ENCODE measurements around the gene SEMA5A. TPM values are rescaled to one million over a fixed set of nuclear protein-coding genes. Genes with fewer than 3 reads are reported as not detected.

SEMA5A gene
- total RNA-seq, 1 donor from 2014 or later = 5.4 TPM

- DNase-seq (ENCODE audit: extremely low read depth, low read depth, low spot score) = no peak
These were observed 206.6 kb downstream of the SEMA5A start for GRCh38 chr5:9339206-9339818.

DNA sequence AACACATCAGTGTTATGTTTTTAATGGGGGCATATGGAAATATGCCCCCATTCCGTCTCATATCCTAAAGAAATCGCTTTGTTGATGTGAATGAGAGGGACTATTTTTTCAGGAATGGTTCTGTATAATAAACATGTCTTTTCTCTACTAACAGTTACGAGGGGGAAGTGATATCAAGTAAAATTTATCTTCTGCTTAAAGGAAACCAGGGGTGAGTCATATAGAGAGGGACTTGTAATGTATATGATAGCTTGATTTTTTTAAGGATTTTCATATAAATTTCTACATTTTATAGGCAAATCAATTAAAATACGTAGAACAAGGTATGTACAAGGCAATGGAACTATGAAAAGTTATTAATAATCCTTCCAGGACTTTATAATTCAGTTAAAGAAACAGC is 207.1 kb downstream of the SEMA5A start:
- DNase-seq (ENCODE audit: extremely low read depth, low read depth, low spot score) = no peak

- no peak for DNase-seq (ENCODE audit: extremely low read depth, low read depth, low spot score)
These were observed 207.8 kb downstream of the SEMA5A start for GRCh38 chr5:9337928-9338595.

DNA sequence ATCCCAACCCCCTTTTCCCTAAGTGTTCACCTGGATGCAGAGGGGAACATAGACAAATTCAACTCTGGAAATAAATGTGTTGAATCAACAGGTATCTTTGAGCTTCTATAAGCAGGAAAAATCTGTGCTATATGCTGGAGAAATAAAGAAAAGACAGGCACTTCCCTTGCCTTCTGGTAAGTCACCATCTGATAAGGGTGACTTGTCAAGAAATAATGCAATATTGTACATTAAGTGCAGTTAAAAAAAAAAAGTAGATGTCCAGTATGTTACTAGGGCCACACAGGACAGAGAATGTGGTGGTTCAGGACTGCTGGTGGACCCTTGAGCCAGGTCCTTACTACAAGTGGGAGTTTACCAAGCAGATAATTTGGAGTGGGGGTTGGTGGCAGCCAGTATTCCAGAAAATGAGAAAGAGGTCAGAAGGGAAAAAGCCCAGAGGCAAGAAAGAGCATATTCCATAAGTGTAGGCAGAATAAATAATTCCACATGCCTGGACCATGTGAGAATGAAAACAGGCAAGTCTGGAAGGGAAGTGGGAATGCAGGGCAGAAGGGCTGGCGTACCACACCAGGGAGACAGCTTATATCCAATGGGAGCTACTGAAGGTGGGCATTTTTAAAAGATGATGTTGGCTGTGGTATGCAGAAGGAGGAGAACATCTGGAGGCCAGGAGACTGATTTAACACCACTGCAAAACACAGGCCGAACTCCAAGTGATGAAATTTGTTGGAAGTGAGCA is 209.9 kb downstream of the SEMA5A start:
- no peak for DNase-seq (ENCODE audit: extremely low read depth, low read depth, low spot score)

- no peak for DNase-seq (ENCODE audit: extremely low read depth, low read depth, low spot score)
These were observed 210.6 kb downstream of the SEMA5A start for GRCh38 chr5:9335269-9335668.

DNA sequence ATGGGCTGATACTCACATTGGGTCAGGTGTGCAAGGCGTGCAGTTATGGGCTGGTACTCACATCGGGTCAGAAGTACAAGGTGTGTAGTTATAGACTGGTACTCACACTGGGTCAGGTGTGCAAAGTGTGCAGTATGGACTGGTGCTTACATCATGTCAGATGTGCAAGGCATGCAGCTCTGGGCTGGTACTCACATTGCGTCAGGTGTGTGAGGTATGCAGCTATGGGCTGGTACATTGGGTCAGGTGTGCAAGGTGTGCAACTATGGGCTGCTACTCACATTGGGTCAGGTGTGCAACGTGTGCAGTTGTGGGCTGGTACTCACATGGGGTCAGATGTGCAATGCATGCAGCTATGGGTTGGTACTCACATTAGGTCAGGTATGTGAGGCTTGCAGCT is 213.8 kb downstream of the SEMA5A start:
- DNase-seq (ENCODE audit: extremely low read depth, low read depth, low spot score) = no peak

DNA sequence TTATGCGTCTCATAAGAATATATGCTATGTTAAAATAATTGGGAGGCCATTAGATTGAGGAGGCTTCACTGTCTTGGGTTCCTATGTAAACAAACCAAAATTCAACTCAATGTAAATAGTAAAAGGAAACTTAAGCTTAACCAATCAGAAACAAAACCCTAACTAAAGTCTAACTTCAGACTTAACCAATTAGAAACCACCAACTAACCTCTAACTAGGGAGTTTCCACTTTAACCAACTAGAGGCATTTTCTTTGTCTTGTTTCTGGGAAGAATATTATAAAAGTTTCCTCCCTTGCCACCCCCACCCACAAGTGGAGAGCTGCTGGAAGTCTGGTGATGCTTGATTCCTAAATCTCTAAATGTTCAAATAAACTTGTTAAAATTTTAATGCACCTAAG is 214.5 kb downstream of the SEMA5A start:
- no peak for DNase-seq (ENCODE audit: extremely low read depth, low read depth, low spot score)

DNA sequence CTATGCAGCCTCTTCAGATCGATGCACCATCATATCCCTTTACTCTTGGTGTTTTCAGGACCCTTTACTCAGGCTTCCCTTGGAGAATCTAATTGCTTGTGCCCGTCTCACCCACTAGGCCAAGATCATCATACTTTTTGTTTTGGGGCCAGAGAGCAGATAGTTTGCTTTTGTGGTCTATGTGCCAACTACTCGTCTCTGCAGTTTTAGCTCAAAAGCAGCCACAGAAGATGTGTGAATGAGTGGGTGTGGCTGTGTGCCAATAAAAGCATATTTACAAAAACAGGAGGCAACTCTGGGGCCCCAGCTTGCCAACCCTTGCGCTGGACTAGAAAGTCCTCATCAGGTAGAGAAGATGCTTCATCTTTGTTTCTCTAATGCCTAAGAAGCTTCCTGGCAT is 216.8 kb downstream of the SEMA5A start:
- DNase-seq (ENCODE audit: extremely low read depth, low read depth, low spot score) = no peak

- no peak for DNase-seq (ENCODE audit: extremely low read depth, low read depth, low spot score)
These were observed 220.3 kb downstream of the SEMA5A start for GRCh38 chr5:9325549-9325948.

DNA sequence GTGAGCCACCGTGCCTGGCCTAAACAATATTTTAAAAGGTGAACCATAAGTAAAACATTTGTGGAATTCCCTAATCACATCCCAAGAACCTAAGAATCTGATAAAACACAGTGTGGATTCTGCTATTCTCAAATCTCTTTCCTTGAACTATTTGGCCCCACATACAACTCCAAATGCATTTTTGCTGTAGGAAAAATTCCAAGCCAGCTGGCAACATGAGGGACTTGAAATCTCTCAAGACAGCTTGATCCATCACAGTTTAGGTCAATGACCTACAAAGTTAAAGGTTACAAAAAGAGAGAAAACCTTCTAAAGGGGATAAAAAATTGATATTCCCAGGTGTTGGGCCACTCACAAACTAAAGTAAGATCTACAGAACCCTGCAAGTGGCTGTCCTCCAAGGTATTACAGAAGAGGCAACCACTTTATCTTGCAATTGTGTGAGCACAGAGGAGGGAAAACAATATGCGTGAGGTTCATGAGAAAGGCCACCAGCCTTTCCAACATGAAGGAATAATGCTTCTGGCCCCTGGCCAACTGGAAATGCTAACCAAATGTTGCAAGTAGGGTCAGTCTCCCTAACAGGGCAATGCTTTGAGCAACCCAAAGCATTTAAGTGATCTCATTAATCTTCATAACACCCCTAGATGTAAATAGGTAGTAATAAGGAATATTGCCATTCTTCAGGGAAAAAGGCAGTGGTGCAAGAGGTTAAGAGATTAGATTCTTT is 221.4 kb downstream of the SEMA5A start:
- DNase-seq (ENCODE audit: extremely low read depth, low read depth, low spot score) = no peak

- DNase-seq (ENCODE audit: extremely low read depth, low read depth, low spot score) = no peak
These were observed 225.2 kb downstream of the SEMA5A start for GRCh38 chr5:9320652-9321051.

DNA sequence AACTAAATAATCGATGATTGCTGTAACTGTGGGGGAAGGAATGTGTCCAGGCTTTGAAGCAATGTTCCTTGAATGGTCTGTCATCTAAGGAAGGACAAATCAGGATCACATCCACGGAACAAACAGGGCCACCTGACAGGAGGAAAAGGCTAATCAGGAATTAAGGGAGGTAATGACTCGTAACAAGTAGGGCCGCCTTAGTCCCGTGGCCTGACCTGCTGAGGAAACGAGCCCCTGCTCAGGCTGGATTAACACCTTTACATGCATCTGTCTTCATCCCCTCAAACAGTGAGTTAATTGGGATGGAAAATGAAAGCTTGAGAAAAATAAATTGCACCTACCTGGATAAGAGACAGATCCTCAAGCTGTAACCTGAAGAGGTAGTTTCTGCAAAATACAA is 227.8 kb downstream of the SEMA5A start:
- no peak for DNase-seq (ENCODE audit: extremely low read depth, low read depth, low spot score)

GRCh38 chr5:9316733-9317132 is 229.1 kb downstream of the SEMA5A start:
- no peak for DNase-seq (ENCODE audit: extremely low read depth, low read depth, low spot score)

GRCh38 chr5:9316041-9316440 is 229.8 kb downstream of the SEMA5A start:
- no peak for DNase-seq (ENCODE audit: extremely low read depth, low read depth, low spot score)

GRCh38 chr5:9314558-9314957 is 231.3 kb downstream of the SEMA5A start:
- DNase-seq (ENCODE audit: extremely low read depth, low read depth, low spot score) = no peak

GRCh38 chr5:9313751-9314150 is 232.1 kb downstream of the SEMA5A start:
- no peak for DNase-seq (ENCODE audit: extremely low read depth, low read depth, low spot score)

- no peak for DNase-seq (ENCODE audit: extremely low read depth, low read depth, low spot score)
These were observed 238.7 kb downstream of the SEMA5A start for GRCh38 chr5:9307150-9307549.

- DNase-seq (ENCODE audit: extremely low read depth, low read depth, low spot score) = no peak
These were observed 243.7 kb downstream of the SEMA5A start for GRCh38 chr5:9302218-9302617.

DNA sequence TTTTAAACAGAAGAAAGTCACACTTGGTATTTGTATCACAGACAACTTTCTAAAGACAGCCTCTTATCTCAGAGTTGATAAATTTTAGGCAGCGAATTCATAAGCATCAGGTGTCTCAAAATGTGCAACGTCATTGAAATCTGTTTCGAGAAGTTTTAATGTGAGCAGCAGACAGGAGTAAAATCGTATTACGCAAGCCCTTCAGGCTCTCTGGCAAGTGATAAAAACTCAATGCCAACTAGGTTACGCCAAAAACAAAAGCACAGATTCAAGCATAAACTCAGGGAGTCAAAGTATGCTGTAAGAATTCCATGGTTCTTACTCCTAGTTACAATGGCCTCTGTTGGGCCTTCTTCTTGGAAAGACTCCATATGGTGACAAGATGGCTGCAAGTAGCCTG is 244.7 kb downstream of the SEMA5A start:
- no peak for DNase-seq (ENCODE audit: extremely low read depth, low read depth, low spot score)

- DNase-seq (ENCODE audit: extremely low read depth, low read depth, low spot score) = no peak
These were observed 248.7 kb downstream of the SEMA5A start for GRCh38 chr5:9297134-9297533.

DNA sequence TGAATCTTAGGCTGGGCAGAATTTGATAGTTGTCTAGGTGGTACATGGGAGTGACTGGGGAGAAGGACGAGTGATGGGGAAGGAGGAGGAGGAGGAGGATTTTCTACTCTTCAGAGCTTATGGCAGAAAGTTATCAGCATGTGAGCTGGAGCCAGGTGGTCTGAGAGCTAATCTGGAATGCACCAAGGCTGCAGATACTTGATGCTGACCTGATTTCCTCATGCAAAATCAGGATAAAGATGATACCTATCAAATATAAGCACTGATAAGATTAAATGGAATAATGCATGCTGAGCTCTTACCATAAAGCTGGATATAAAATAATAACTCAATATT is 250.4 kb downstream of the SEMA5A start:
- DNase-seq (ENCODE audit: extremely low read depth, low read depth, low spot score) = no peak

All from glomerular endothelial cell (primary cell).